Measurements from ENCODE around the gene DCST2. TPM values are rescaled to one million over a fixed set of nuclear protein-coding genes. Genes with fewer than 3 reads are reported as not detected.
A peak's percentile ranks its signal among the peaks of the same experiment; 100 is the strongest.

Gene DCST2
- total and polyA plus RNA-seq, 9 of the 15 experiments (the other 6 are each of a cell fraction or from before 2014, with no cell fraction given) = 0.09 to 0.49 (median 0.11) TPM; not detected in 3

- TF ChIP-seq TRIM25 (IDR thresholded peaks at IDR 0.05; ENCODE audit: borderline replicate concordance) (no peak), KAT7 (CRISPR knock-in tag; IDR thresholded peaks at IDR 0.05; ENCODE audit: borderline replicate concordance) (0 out of 2 replicates have a peak, but pooled peaks have one; percentile 41), MCM3 (IDR thresholded peaks at IDR 0.05) (no peak), ZBTB5 (IDR thresholded peaks at IDR 0.05) (no peak), SRSF3 (IDR thresholded peaks at IDR 0.05; ENCODE audit: insufficient read depth, low read length) (peak; percentile 7; the same call in 1 of the 2 replicates), ZNF79 (CRISPR knock-in tag; IDR thresholded peaks at IDR 0.05; ENCODE audit: low read depth) (no peak), NR3C1 (CRISPR knock-in tag; IDR thresholded peaks at IDR 0.05) (no peak), MED1 (CRISPR knock-in tag; IDR thresholded peaks at IDR 0.05; ENCODE audit: borderline replicate concordance) (no peak), BRD4 (IDR thresholded peaks at IDR 0.05) (0 out of 2 replicates have a peak, but pooled peaks have one; percentile 66), ZNF740 (CRISPR knock-in tag; IDR thresholded peaks at IDR 0.05) (peak; percentile 85), ZNF740 (tag; IDR thresholded peaks at IDR 0.05) (peak in 1 of 2 experiments; percentile 75; a peak in 2 of 4 replicates), SAP30 (IDR thresholded peaks at IDR 0.05; ENCODE audit: borderline replicate concordance, insufficient read depth, low read depth, low read length, poor library complexity, severe bottlenecking) (peak; percentile 48), TBL1XR1 (IDR thresholded peaks at IDR 0.05; ENCODE audit: low read length in 2 of 2) (no peak), ZNF644 (tag; IDR thresholded peaks at IDR 0.05; ENCODE audit: low read depth) (peak; percentile 16; the same call in 1 of the 2 replicates), NFRKB (IDR thresholded peaks at IDR 0.05; ENCODE audit: low read depth) (peak; percentile 72; the same call in 1 of the 2 replicates), ZNF134 (CRISPR knock-in tag; conservative IDR thresholded peaks at IDR 0.05) (no peak), STAG1 (CRISPR knock-in tag; IDR thresholded peaks at IDR 0.05; ENCODE audit: borderline replicate concordance) (no peak), CTCF (IDR thresholded peaks at IDR 0.05 in 2 of 3, conservative IDR thresholded peaks at IDR 0.05 in 1 of 3; ENCODE audit: insufficient read depth in 2 of 3, low read depth in 1 of 3, low read length in 3 of 3) (peak in 1 of 3 experiments; percentile 5; a peak in 1 of 6 replicates), MAZ (CRISPR knock-in tag; conservative IDR thresholded peaks at IDR 0.05 in 1 of 2, IDR thresholded peaks at IDR 0.05 in 1 of 2) (peak in 1 of 2 experiments; percentile 19; a peak in 1 of 4 replicates), FOSL1 (tag; conservative IDR thresholded peaks at IDR 0.05) (no peak), PHF8 (IDR thresholded peaks at IDR 0.05; ENCODE audit: borderline replicate concordance, low read length) (peak; percentile 25; the same call in 1 of the 2 replicates), SUPT5H (IDR thresholded peaks at IDR 0.05) (no peak), POLR2A (conservative IDR thresholded peaks at IDR 0.05) (peak; percentile 27; the same call in 1 of the 2 replicates)
These were observed 30.3 kb downstream of the DCST2 start (continued) for GRCh38 chr1:155003227-155003765.

Measured in K562 (cell line).